B cell (primary cell): ENCODE results near the gene ARSI.

Source experiments
- CTCF ChIP-seq: fragments of 200-600 bp; IDR thresholded peaks from one replicate; pipeline ENCODE4 v1.8.0; 2022; ENCODE audit warnings: antibody characterized with exemption, mild to moderate bottlenecking
- EZH2 ChIP-seq: IDR thresholded peaks from 2 replicates; pipeline ENCODE4 v1.6.1; 2012; ENCODE audit warnings: borderline replicate concordance, low read depth, mild to moderate bottlenecking, moderate library complexity, low read length; ENCODE audit not compliant: insufficient read depth, poor library complexity, severe bottlenecking

- TF ChIP-seq CTCF (no peak), EZH2 (no peak)
Observed at GRCh38 chr5:150327139-150327538, 24.4 kb upstream of the ARSI start.
